ENCODE results near the gene MALRD1. TPM values are rescaled to one million over a fixed set of nuclear protein-coding genes. Genes with fewer than 3 reads are reported as not detected.

Gene MALRD1
- total and polyA plus RNA-seq, 2 donors from 2014 or later = 2.0 to 2.4 TPM

DNA sequence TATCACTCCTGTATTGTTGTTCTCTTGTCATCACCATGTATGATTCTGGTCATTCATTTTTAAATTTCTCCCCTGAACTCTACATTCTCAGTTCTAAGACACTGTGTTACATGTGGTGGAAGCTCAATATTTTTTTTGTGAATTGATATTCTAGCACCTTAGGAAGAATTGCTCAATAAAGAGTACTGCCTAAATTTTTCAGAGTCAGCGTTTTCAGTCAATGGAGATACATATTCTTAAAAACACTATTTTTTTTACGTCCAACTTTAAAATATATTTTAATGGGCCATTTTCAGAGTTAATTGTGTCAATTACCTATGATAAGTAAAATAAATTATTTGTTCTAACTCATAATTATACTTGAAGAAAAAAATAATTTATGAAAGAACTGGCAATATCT lies 557.2 kb downstream of the MALRD1 start:
- DNase-seq (no peak), FAIRE-seq (no peak)
- H3K36me3 ChIP-seq (ENCODE audit: control insufficient read depth in 2 of 3, insufficient read depth in 3 of 3, low read length in 3 of 3) = no peaks in the 10 kb centered on the region
- TF ChIP-seq, protein P1, sequence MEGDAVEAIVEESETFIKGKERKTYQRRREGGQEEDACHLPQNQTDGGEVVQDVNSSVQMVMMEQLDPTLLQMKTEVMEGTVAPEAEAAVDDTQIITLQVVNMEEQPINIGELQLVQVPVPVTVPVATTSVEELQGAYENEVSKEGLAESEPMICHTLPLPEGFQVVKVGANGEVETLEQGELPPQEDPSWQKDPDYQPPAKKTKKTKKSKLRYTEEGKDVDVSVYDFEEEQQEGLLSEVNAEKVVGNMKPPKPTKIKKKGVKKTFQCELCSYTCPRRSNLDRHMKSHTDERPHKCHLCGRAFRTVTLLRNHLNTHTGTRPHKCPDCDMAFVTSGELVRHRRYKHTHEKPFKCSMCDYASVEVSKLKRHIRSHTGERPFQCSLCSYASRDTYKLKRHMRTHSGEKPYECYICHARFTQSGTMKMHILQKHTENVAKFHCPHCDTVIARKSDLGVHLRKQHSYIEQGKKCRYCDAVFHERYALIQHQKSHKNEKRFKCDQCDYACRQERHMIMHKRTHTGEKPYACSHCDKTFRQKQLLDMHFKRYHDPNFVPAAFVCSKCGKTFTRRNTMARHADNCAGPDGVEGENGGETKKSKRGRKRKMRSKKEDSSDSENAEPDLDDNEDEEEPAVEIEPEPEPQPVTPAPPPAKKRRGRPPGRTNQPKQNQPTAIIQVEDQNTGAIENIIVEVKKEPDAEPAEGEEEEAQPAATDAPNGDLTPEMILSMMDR (IDR thresholded peaks at IDR 0.05; ENCODE audit: borderline replicate concordance, extremely low read depth, insufficient read depth) = no peak
- H3K27ac ChIP-seq (ENCODE audit: low read depth in 2 of 2, low read length in 2 of 2) = no peak overlapping the region
- H3K4me1 ChIP-seq (ENCODE audit: control insufficient read depth in 2 of 3, insufficient read depth in 2 of 3, low read depth in 1 of 3, low read length in 3 of 3) = no peaks in the 10 kb centered on the region
- H3K27me3 ChIP-seq (ENCODE audit: control insufficient read depth, insufficient read depth, low read length) = no peaks in the 10 kb centered on the region
- H3K9ac ChIP-seq (ENCODE audit: low read length in 3 of 3) = no peak overlapping the region
- intact Hi-C loops (cut with DNase I) = no loop called here
- no peak overlapping the region for H3K4me3 ChIP-seq (ENCODE audit: low read length in 3 of 3)
- no peaks in the 10 kb centered on the region for H3K9me3 ChIP-seq (ENCODE audit: control insufficient read depth in 2 of 3, insufficient read depth in 1 of 3, low read length in 3 of 3)

DNA sequence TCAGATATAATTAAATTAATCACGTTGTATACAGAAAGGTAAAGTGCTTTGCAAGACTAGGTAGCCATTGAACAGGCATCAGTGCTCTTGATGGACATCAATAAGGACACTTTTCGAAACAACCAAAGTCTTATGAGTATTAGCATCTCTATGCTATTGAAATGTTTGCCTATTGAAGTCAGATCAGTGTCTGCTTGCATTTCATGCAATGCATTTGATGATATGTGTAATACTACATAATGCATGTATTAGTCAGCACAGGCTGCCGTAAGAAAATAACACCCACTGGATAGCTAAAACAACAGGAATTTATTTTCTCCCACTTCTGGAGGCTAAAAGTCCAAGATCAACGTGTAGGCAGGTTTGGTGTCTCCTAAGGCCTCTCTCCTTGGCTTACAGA lies 558.4 kb downstream of the MALRD1 start:
- H3K4me3 ChIP-seq (ENCODE audit: low read length in 3 of 3) = no peak overlapping the region
- H3K9me3 ChIP-seq (ENCODE audit: control insufficient read depth in 2 of 3, insufficient read depth in 1 of 3, low read length in 3 of 3) = no peaks in the 10 kb centered on the region
- H3K27ac ChIP-seq (ENCODE audit: low read depth in 2 of 2, low read length in 2 of 2) = no peak overlapping the region
- DNase-seq (no peak), FAIRE-seq (no peak)
- TF ChIP-seq, protein P1 (IDR thresholded peaks at IDR 0.05; ENCODE audit: borderline replicate concordance, extremely low read depth, insufficient read depth) = no peak
- no peaks in the 10 kb centered on the region for H3K27me3 ChIP-seq (ENCODE audit: control insufficient read depth, insufficient read depth, low read length)
- intact Hi-C loops (cut with DNase I) = no loop called here
- no peaks in the 10 kb centered on the region for H3K4me1 ChIP-seq (ENCODE audit: control insufficient read depth in 2 of 3, insufficient read depth in 2 of 3, low read depth in 1 of 3, low read length in 3 of 3)
- no peaks in the 10 kb centered on the region for H3K36me3 ChIP-seq (ENCODE audit: control insufficient read depth in 2 of 3, insufficient read depth in 3 of 3, low read length in 3 of 3)
- no peak overlapping the region for H3K9ac ChIP-seq (ENCODE audit: low read length in 3 of 3)

DNA sequence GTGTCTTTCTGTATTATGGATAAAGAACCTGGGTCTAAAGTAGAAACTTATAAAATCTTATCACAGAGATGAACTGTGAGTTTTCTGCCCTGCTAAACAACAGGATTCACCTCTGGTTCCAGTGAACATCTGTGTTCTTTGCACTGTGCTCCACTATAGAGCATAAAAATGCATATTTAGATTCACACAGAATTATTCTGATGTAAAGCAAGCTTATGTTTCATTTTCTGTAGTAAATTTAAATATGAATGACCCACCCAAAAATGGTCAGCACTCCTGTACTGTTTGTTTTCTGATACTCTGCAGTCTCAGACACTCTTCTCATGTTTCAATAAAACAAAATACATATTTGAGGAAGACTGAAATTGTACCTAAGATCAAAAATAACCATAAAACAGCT lies 563.2 kb downstream of the MALRD1 start:
- FAIRE-seq = no peak
- intact Hi-C loops (cut with DNase I) = no loop called here

More for the DNA sequence above, 563.2 kb downstream of the MALRD1 start:
- Histone ChIP-seq H3K36me3 (ENCODE audit: control insufficient read depth in 2 of 3, insufficient read depth in 3 of 3, low read length in 3 of 3) (no peaks in the 10 kb centered on the region), H3K27ac (ENCODE audit: low read depth in 2 of 2, low read length in 2 of 2) (no peak overlapping the region), H3K9ac (ENCODE audit: low read length in 3 of 3) (no peak overlapping the region), H3K9me3 (ENCODE audit: control insufficient read depth in 2 of 3, insufficient read depth in 1 of 3, low read length in 3 of 3) (no peaks in the 10 kb centered on the region), H3K27me3 (ENCODE audit: control insufficient read depth, insufficient read depth, low read length) (no peaks in the 10 kb centered on the region), H3K4me1 (ENCODE audit: control insufficient read depth in 2 of 3, insufficient read depth in 2 of 3, low read depth in 1 of 3, low read length in 3 of 3) (no peaks in the 10 kb centered on the region), H3K4me3 (ENCODE audit: low read length in 3 of 3) (no peak overlapping the region)
- TF ChIP-seq, protein P1 (IDR thresholded peaks at IDR 0.05; ENCODE audit: borderline replicate concordance, extremely low read depth, insufficient read depth) = no peak
- no peak for DNase-seq

All from kidney (tissue), 14 donors.